ENCODE results near the gene CCNY.
A peak's percentile ranks its signal among the peaks of the same experiment; 100 is the strongest.

The CCNY gene

GRCh38 chr10:35561715-35562114 is 225.4 kb downstream of the CCNY start:
- TF ChIP-seq FOXM1 (IDR thresholded peaks at IDR 0.05; ENCODE audit: borderline replicate concordance, low read depth) (no peak), TCF12 (IDR thresholded peaks at IDR 0.05; ENCODE audit: low read depth) (no peak), TAF1 (IDR thresholded peaks at IDR 0.05; ENCODE audit: low read depth) (no peak), REST (IDR thresholded peaks at IDR 0.05; ENCODE audit: low read depth) (no peak), CREB1 (IDR thresholded peaks at IDR 0.05; ENCODE audit: low read depth) (no peak)

GRCh38 chr10:35562427-35562826 is 226.1 kb downstream of the CCNY start:
- TF ChIP-seq NFIC (IDR thresholded peaks at IDR 0.05): no peak
- no peak for TF ChIP-seq EP300 (IDR thresholded peaks at IDR 0.05; ENCODE audit: borderline replicate concordance)
- TF ChIP-seq FOXM1 (IDR thresholded peaks at IDR 0.05; ENCODE audit: borderline replicate concordance, low read depth): no peak
- TF ChIP-seq RAD21 (IDR thresholded peaks at IDR 0.05; ENCODE audit: low read depth): no peak
- TF ChIP-seq MAX (IDR thresholded peaks at IDR 0.05): no peak
- TF ChIP-seq EGR1 (IDR thresholded peaks at IDR 0.05): no peak
- no peak for TF ChIP-seq CEBPB (IDR thresholded peaks at IDR 0.05)
- TF ChIP-seq CREB1 (IDR thresholded peaks at IDR 0.05; ENCODE audit: low read depth): no peak
- no peak for TF ChIP-seq ZBTB7A (IDR thresholded peaks at IDR 0.05; ENCODE audit: low read depth)
- no peak for TF ChIP-seq TEAD4 (IDR thresholded peaks at IDR 0.05)
- no peak for TF ChIP-seq USF1 (IDR thresholded peaks at IDR 0.05)
- no peak for TF ChIP-seq TCF12 (IDR thresholded peaks at IDR 0.05; ENCODE audit: low read depth)
- TF ChIP-seq REST (IDR thresholded peaks at IDR 0.05; ENCODE audit: low read depth): no peak
- no peak for TF ChIP-seq TAF1 (IDR thresholded peaks at IDR 0.05; ENCODE audit: low read depth)
- TF ChIP-seq YY1 (IDR thresholded peaks at IDR 0.05; ENCODE audit: low read depth): no peak

GRCh38 chr10:35563261-35563891 is 227.1 kb downstream of the CCNY start:
- TF ChIP-seq EGR1 (IDR thresholded peaks at IDR 0.05) (no peak), USF1 (IDR thresholded peaks at IDR 0.05) (no peak), TAF1 (IDR thresholded peaks at IDR 0.05; ENCODE audit: low read depth) (no peak), RAD21 (IDR thresholded peaks at IDR 0.05; ENCODE audit: low read depth) (peak; percentile 59), NFIC (IDR thresholded peaks at IDR 0.05) (no peak), TCF12 (IDR thresholded peaks at IDR 0.05; ENCODE audit: low read depth) (no peak), TEAD4 (IDR thresholded peaks at IDR 0.05) (no peak), EP300 (IDR thresholded peaks at IDR 0.05; ENCODE audit: borderline replicate concordance) (no peak)

- no peak for TF ChIP-seq CEBPB (IDR thresholded peaks at IDR 0.05)
- TF ChIP-seq REST (IDR thresholded peaks at IDR 0.05; ENCODE audit: low read depth): no peak
- no peak for TF ChIP-seq TAF1 (IDR thresholded peaks at IDR 0.05; ENCODE audit: low read depth)
- no peak for TF ChIP-seq CREB1 (IDR thresholded peaks at IDR 0.05; ENCODE audit: low read depth)
- no peak for TF ChIP-seq EP300 (IDR thresholded peaks at IDR 0.05; ENCODE audit: borderline replicate concordance)
- TF ChIP-seq ZBTB7A (IDR thresholded peaks at IDR 0.05; ENCODE audit: low read depth): no peak
- no peak for TF ChIP-seq TCF12 (IDR thresholded peaks at IDR 0.05; ENCODE audit: low read depth)
- no peak for TF ChIP-seq EGR1 (IDR thresholded peaks at IDR 0.05)
- no peak for TF ChIP-seq YY1 (IDR thresholded peaks at IDR 0.05; ENCODE audit: low read depth)
- TF ChIP-seq NFIC (IDR thresholded peaks at IDR 0.05): no peak
- no peak for TF ChIP-seq FOXM1 (IDR thresholded peaks at IDR 0.05; ENCODE audit: borderline replicate concordance, low read depth)
- TF ChIP-seq RAD21 (IDR thresholded peaks at IDR 0.05; ENCODE audit: low read depth): no peak
- TF ChIP-seq TEAD4 (IDR thresholded peaks at IDR 0.05): no peak
- TF ChIP-seq USF1 (IDR thresholded peaks at IDR 0.05): no peak
- TF ChIP-seq MAX (IDR thresholded peaks at IDR 0.05): no peak
Observed at GRCh38 chr10:35564341-35564968, 228.1 kb downstream of the CCNY start.

Measured in Ishikawa (cell line).